T-helper 1 cell treated with Interleukin-12 subunit alpha and Interleukin-12 subunit beta and Interleukin-4 antibody, amounts not matched to agents 30 μg/mL and 1 μg/mL, for 36 hours (primary cell): Measurements from ENCODE around the gene PSMB7.
"Not testable (repeated sequence)": the region's sequence is repeated elsewhere in the genome, so short reads cannot be mapped to it uniquely, and the experiment has no call there.

Experiments used
- H3K27ac Mint-ChIP-seq: one replicate; pipeline ENCODE4 v1.8.0; 2021; ENCODE audit warnings: mild to moderate bottlenecking, mixed read lengths
- H3K27me3 Mint-ChIP-seq: one replicate; pipeline ENCODE4 v1.8.0; 2021; ENCODE audit warnings: low read depth, mixed read lengths
- H3K36me3 Mint-ChIP-seq: one replicate; pipeline ENCODE4 v1.8.0; 2021; ENCODE audit warnings: low read depth, mixed read lengths
- H3K4me1 Mint-ChIP-seq: one replicate; pipeline ENCODE4 v1.8.0; 2021; ENCODE audit warnings: low read depth, mixed read lengths
- H3K4me3 Mint-ChIP-seq: one replicate; pipeline ENCODE4 v1.8.0; 2021; ENCODE audit warnings: mild to moderate bottlenecking, moderate library complexity, mixed read lengths
- H3K9me3 Mint-ChIP-seq: one replicate; pipeline ENCODE4 v1.8.0; 2021; ENCODE audit warnings: mixed read lengths

The PSMB7 gene

DNA sequence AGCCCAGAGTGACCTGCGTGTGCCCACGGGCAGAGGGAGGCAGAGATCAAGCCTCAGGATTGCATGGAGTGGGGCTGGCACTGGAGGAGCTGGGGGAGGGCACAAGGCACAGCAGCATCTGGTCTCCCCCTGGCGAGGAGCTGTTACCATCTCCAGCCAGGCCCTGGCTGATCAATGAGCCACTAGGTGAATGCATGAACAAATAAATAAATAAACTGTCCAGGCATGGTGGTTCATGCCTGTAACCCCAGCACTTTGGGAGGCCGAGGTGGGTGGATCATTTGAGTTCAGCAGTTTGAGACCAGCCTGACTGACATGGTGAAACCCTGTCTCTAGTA, 14.3 kb upstream of the PSMB7 start:
- Mint-ChIP-seq H3K4me1 (no peaks in the 10 kb centered on the region), H3K4me3 (no peak overlapping the region), H3K36me3 (no peaks in the 10 kb centered on the region), H3K27ac (no peak overlapping the region), H3K9me3 (no peaks in the 10 kb centered on the region), H3K27me3 (no peaks in the 10 kb centered on the region)

DNA sequence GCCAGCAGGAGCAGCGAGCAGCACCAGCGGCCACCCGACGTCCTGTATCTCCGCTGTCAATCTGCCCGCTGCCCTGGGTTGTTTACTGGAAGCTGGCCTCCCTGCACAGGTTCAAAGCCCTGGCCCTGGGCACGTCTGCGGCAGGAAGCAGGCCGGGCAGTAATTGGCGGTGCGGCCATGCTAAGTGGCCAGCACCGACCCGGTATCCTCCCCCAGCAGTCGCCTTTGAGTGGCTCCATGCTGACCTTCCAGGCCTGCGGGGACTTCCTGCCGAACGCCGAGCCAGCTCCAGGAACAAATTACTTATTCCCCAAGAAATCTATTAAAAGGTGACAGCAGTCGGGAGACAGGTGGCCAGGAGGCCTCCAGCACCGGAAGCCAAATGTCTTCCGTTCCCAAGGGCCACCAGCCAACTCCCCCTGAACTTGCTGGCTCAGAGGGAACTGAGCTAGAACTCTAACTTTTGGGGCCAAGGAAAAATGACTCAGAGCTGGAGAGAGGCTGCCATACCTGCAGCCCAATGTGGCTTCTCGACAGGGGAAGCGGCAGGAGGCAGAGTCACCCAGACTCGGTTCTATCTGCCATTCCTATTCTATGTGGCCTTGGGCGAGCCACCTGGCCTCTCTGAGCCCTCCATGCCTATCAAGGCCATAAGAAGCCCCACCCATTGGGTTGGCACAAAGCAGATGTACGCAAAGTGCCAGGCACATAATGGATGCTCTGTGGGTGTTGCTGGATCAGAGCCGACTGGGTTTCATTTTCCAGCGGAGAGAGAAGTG, 13.7 kb upstream of the PSMB7 start:
- H3K36me3 Mint-ChIP-seq, result no peaks in the 10 kb centered on the region
- peaks cover 3% of the 10 kb centered on the region for H3K27me3 Mint-ChIP-seq
- no peaks in the 10 kb centered on the region for H3K4me1 Mint-ChIP-seq
- H3K4me3 Mint-ChIP-seq, result no peak overlapping the region
- H3K27ac Mint-ChIP-seq, result no peak overlapping the region
- no peaks in the 10 kb centered on the region for H3K9me3 Mint-ChIP-seq

DNA sequence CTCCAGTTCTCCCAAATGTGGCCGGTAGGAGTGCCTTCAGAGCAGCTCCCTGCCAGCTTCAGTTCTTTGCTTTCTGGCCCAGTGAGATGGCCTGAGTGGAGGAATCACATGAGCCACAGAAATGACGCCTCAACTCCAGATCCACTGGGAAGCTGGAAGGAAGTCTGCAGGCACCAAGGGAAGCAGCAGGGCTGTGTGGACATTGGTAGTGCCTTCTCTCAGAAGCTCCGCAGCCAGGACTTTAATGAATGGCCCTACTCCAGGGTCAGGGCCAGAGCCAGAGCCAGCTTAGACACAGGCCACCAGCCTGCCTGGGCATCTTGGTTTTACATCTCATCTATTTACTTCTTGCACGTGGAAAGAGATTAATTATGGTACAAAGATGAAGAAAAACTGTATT, 12.0 kb upstream of the PSMB7 start:
- H3K27me3 Mint-ChIP-seq, result peaks cover 8% of the 10 kb centered on the region
- H3K4me1 Mint-ChIP-seq, result no peaks in the 10 kb centered on the region
- H3K9me3 Mint-ChIP-seq, result no peaks in the 10 kb centered on the region
- H3K36me3 Mint-ChIP-seq, result no peaks in the 10 kb centered on the region
- no peak overlapping the region for H3K27ac Mint-ChIP-seq
- no peak overlapping the region for H3K4me3 Mint-ChIP-seq

DNA sequence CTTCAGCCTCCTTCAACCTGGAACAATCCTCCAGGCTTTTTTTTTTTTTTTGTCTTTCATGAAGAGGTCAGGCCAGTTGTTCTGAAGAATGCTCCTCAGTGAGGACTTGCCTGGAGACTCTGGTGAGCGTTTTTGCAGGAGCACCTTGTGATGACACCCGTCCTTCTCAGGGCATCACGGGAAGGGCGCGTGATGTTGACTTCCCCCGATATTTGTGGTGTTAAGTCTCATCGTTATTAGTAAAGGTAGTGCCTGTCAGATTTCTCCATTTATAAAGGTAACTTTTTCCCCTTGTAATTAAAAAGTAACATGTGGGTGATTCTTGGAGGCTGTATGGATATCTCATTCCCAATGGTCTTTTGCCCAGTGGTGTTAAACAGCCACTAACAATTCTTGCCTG, 11.1 kb upstream of the PSMB7 start:
- Mint-ChIP-seq H3K27me3 (peaks cover 12% of the 10 kb centered on the region), H3K9me3 (no peaks in the 10 kb centered on the region), H3K36me3 (no peaks in the 10 kb centered on the region), H3K4me1 (no peaks in the 10 kb centered on the region), H3K4me3 (no peak overlapping the region), H3K27ac (no peak overlapping the region)

DNA sequence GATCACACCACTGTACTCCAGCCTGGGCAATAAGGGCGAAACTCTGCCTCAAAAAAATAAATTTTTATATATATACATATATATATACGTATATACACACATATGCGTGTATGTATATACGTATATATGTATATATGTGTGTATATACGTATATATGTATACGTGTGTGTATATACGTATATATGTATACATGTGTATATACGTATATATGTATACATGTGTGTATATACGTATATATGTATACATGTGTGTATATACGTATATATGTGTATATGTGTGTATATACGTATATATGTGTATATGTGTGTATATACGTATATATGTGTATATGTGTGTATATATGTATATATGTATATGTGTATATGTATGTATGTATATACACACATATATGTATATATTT, 10.5 kb upstream of the PSMB7 start:
- not testable (repeated sequence) for H3K9me3 Mint-ChIP-seq, H3K36me3 Mint-ChIP-seq, H3K27ac Mint-ChIP-seq, H3K4me3 Mint-ChIP-seq, H3K4me1 Mint-ChIP-seq
- peaks cover 12% of the 10 kb centered on the region for H3K27me3 Mint-ChIP-seq

DNA sequence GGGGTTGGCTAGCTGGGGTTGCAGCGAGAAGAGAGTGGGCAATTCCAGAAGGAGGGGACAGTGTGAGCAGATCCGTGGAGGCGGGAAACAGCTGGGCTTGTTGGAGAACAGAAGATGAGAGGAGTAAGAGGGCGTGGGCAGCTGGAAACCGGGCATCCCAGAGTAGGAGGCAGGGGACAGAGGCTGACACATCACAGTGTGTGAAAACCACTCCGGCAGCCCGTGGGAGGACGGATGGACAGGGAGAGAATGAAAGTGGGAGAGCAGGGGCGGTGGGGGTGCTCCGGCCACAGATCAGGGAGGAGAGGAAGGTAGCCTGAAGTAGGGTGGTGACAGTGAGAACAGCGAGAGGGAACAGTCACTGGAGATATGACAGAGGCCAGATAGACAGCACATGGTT, 8.3 kb upstream of the PSMB7 start:
- H3K36me3 Mint-ChIP-seq, result no peaks in the 10 kb centered on the region
- H3K4me1 Mint-ChIP-seq, result peaks cover 3% of the 10 kb centered on the region
- H3K27ac Mint-ChIP-seq, result no peak overlapping the region
- H3K4me3 Mint-ChIP-seq, result no peak overlapping the region
- no peaks in the 10 kb centered on the region for H3K9me3 Mint-ChIP-seq
- H3K27me3 Mint-ChIP-seq, result peaks cover 12% of the 10 kb centered on the region

DNA sequence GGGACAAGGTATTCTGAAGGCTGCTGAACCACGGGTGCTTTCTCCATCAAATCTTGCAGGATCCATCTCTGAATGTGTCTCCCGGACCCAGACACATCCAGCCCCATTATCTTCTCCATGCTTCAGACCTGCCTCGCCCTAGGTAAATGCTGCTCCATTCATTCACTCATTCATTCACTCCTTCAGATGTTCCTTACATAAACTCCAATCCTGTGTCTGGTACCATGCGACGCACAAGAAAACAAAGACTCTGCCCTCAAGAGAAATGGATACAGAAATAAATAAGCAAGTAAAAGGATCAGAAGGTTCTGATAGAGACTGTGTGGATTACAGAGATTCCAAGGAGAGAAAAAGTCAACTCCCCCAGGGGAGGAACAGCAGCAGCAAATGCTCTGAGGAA, 7.9 kb upstream of the PSMB7 start:
- Mint-ChIP-seq H3K27ac (no peak overlapping the region), H3K4me3 (no peak overlapping the region), H3K9me3 (no peaks in the 10 kb centered on the region), H3K36me3 (no peaks in the 10 kb centered on the region), H3K4me1 (peaks cover 3% of the 10 kb centered on the region), H3K27me3 (peaks cover 12% of the 10 kb centered on the region)

DNA sequence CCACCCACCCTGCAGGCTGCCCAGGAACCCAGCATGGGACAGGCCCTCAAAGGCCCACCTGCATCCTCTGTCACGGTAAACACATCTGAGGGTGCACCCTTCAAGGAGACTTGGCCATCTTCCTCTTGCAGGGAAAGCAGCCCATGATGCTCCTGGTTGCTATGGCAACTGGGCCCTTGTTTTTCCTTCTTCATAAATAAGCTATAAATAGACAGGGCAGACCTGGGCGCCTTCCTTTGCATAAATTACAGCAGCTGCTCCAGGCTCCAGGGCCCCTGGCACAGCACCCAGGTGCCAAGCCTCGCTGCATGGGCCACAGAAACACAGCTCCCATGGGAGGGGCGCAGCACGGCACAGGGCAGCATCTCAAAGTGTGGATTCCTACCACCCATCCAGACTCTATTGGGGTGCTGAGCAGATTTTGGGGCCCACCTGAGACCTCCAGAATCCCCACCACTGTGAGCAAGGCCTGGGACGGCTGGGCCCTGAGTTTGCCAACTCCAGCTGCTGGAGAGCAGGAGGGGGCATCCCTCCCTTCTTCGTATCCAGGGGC, 5.8 kb upstream of the PSMB7 start:
- no peaks in the 10 kb centered on the region for H3K9me3 Mint-ChIP-seq
- H3K4me3 Mint-ChIP-seq, result no peak overlapping the region
- peaks cover 12% of the 10 kb centered on the region for H3K27me3 Mint-ChIP-seq
- H3K4me1 Mint-ChIP-seq, result peaks cover 3% of the 10 kb centered on the region
- no peak overlapping the region for H3K27ac Mint-ChIP-seq
- no peaks in the 10 kb centered on the region for H3K36me3 Mint-ChIP-seq

DNA sequence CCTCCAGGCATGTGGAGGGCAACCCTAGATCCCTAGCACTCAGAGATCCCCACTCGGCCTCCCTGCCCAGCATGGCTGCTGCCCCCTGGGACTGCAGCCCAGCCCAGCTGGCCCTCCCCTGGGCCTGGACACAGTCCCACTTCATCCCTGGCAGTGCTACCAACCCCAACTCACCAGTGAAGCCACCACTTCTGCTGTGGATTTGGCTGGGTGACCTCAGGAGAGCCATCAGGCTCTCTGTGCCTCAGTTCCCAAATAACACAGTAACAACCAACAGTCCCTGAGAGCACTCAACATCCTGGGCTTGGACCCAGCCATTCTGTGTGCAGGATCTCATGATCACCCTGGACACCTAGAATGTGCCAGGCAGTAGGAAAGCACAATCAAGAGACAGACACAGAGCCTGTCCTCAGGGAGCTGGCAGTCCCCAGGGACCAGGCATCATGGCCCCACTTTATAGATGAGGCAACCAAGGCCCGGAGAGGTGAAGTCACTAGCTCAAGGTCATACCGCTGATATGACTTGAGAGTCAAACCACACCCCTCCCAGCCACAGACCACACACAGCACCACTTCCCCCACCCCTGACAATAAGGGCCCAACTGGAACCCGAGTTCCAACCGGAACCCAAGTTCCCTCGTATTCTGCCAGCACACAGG, 4.7 kb upstream of the PSMB7 start:
- Mint-ChIP-seq H3K4me1 (peaks cover 9% of the 10 kb centered on the region), H3K27me3 (peaks cover 12% of the 10 kb centered on the region), H3K27ac (no peak overlapping the region), H3K9me3 (peaks cover 3% of the 10 kb centered on the region), H3K4me3 (no peak overlapping the region), H3K36me3 (no peaks in the 10 kb centered on the region)

DNA sequence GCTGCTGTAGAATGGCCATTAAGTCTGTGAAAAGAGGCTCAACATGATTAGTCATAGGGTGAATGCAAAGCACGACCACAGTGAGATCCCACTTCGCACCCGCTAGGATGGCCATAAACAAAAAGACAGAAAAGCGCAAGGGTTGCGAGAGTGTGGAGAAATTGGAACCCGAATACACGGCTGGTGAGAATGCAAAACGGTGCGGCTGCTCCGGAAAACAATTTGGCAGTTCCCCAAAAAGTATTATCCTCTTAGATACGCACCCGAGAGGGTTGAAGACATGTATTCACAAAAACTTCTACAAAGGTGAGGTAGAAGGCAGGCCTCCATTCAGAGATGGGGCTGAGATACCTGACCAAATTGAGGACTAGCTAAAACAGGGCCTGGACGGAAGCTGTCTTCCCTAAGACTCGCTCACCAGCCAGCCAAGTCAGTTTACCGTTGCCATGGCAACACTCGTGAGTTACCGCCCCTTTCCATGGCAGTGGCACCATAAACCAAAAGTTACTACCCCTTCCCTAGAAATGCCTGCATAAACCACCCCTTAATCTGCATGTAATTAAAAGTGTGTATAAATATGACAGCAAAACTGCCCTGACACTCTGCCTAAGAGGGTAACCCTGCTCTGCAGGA, 726 bp upstream of the PSMB7 start:
- Mint-ChIP-seq H3K27me3 (no peaks in the 10 kb centered on the region), H3K36me3 (peaks cover 23% of the 10 kb centered on the region), H3K27ac (peak overlapping the region; percentile 91), H3K4me1 (peaks cover 23% of the 10 kb centered on the region), H3K4me3 (peak overlapping the region; percentile 96), H3K9me3 (peaks cover 3% of the 10 kb centered on the region)

DNA sequence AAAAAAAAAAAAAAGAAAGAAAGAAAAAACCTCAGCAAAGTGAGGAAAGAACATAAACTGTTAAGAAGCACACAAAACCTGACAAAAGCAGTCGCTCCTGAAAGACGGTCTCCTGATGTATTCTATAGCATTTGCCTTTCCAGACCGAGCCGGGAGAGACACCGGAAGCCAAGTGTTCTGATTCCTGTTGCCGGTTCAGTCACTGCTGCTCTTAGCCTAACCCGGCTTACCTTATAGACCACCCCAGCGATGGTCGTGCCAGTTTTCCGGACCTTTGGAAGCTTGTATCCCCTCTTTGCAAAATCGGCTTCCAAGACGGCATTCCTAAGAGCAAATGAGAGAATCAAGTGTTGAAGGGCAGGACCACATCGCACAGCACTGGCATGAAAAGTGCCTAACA, 630 bp downstream of the PSMB7 start:
- H3K4me1 Mint-ChIP-seq, result peaks cover 23% of the 10 kb centered on the region
- no peaks in the 10 kb centered on the region for H3K27me3 Mint-ChIP-seq
- H3K4me3 Mint-ChIP-seq, result peak overlapping the region; percentile 96
- peaks cover 31% of the 10 kb centered on the region for H3K36me3 Mint-ChIP-seq
- peak overlapping the region; percentile 91 for H3K27ac Mint-ChIP-seq
- peaks cover 3% of the 10 kb centered on the region for H3K9me3 Mint-ChIP-seq

DNA sequence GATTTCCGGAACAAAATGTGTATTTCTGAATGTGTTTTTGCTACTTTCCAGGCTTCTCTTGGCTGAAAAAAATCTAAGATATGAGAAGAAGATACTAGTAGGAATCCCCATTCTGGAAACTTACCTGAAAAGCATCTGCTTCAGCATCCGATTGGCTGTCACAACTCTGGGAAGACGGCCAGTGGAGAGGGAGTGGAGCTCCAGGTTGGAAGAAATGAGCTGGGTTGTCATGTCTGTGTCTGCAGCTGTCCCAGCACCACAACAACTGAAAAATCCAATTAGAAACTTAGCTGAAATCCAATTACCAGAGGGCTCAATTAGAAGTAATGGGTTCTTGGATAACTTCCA, 3.0 kb downstream of the PSMB7 start:
- Mint-ChIP-seq H3K27me3 (no peaks in the 10 kb centered on the region), H3K27ac (no peak overlapping the region), H3K9me3 (peaks cover 3% of the 10 kb centered on the region), H3K36me3 (peaks cover 42% of the 10 kb centered on the region), H3K4me3 (no peak overlapping the region), H3K4me1 (peaks cover 22% of the 10 kb centered on the region)

DNA sequence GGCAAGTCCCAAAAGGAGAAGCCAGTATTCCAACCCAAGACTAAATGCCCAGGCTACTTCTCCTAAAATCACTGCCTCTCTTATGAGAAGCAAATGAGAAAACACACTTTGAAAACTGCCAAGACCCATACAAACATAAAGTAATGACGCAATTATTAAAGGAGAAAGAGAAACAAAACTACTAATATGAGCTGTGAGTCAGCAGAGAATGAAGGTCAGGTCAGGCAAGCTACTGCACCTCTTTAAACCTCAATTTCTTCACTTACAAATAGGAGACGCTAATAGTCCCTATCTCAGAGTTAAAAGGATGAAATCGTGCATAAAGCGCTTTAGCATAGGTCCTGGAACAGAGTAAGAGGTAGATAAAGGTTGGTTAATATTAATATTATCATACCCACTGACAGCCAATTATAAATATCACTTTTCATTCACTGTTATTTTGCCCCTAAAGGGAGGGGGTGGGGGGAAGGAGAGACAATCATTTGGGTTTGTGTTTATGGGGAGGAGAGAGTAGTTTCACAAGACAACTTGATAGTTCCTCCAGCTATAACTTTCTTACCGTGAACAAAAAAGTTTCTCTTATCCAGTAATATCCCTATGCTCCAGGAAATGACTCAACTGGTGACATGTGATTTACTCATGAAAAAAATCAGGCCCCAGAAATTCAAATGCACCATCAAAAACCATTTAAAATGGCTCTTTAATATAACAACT, 3.6 kb downstream of the PSMB7 start:
- peaks cover 44% of the 10 kb centered on the region for H3K36me3 Mint-ChIP-seq
- H3K9me3 Mint-ChIP-seq, result peaks cover 3% of the 10 kb centered on the region
- H3K4me3 Mint-ChIP-seq, result no peak overlapping the region
- H3K27me3 Mint-ChIP-seq, result no peaks in the 10 kb centered on the region
- H3K27ac Mint-ChIP-seq, result no peak overlapping the region
- H3K4me1 Mint-ChIP-seq, result peaks cover 22% of the 10 kb centered on the region

DNA sequence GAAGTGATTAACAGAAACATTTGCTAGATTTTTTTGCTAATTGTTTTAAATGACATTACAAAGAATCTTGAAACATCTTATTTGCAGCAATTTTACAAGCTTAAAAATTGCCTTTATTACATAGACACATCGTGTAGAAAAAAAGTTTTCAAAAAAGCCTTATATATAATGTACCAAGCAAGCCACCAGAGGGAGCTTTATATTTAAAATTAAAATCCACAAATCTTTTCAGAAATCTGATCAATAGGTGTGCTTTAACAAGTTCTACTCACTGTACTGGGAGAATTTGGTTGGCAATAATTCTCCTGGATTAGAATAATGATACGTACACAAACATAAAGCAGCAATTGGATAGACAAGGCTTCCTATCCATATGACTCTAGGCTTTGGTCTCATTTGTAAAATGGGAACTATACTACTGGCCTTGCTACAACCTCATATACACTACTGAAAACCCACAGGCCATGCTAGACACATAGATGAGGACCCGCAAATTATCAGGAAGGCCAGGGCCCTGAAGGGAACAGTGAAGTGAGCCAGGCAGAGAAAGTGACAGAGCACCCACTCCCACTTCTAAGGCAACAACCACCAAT, 4.8 kb downstream of the PSMB7 start:
- Mint-ChIP-seq H3K36me3 (peaks cover 49% of the 10 kb centered on the region), H3K9me3 (peaks cover under 1% of the 10 kb centered on the region), H3K4me3 (no peak overlapping the region), H3K4me1 (peaks cover 19% of the 10 kb centered on the region), H3K27ac (no peak overlapping the region), H3K27me3 (no peaks in the 10 kb centered on the region)
